Measurements from ENCODE around the gene NOTO.
A peak's percentile ranks its signal among the peaks of the same experiment; 100 is the strongest.

The NOTO gene

DNA sequence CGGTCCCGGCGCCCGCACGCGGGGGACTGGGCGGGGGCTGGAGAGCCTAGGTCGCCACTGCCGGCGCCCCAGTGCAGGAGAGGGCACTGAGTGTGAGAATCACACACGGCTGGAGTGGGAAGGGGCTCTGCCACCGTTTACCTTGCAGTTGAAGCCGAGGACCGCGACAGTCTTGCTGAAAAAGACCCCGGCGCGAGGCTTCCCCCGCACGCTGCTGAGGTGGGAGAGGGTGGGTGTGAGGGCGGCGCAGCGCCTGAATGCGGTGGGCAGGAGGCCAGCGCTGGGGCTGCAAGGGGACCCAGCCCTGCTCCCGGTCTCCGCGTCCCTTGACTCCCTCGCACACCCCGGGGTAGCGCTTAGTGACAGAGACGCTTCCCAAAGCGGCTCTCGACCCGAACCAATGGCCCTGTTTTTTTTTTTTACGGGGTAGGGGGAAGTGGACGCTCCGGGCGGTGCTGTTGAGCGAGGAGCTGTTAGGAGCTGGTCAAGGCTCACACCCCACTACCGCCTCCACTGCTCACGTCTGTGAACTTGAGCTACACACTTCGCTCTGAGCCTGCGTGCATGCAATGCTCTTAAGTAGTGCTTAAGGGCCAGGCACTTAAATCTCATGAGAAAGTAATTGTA lies 794 bp downstream of the NOTO start:
- no peak for DNase-seq

DNA sequence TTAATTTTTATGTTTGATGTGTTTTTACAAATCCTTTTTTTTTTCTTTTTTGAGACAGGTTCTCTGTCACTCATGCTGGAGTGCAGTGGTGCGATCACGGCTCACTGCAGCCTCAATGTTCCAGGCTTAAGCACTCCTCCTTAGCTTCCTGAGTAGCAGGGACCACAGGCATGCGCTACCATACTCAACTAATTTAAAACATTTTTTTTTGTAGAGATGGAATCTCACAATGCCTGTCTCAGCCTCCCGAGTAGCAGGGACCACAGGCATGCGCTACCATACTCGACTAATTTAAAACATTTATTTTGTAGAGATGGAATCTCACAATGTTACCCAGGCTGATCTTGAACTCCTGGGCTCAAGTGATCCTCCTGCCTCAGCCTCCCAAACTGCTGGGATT lies 3.2 kb downstream of the NOTO start:
- DNase-seq: no peak

DNA sequence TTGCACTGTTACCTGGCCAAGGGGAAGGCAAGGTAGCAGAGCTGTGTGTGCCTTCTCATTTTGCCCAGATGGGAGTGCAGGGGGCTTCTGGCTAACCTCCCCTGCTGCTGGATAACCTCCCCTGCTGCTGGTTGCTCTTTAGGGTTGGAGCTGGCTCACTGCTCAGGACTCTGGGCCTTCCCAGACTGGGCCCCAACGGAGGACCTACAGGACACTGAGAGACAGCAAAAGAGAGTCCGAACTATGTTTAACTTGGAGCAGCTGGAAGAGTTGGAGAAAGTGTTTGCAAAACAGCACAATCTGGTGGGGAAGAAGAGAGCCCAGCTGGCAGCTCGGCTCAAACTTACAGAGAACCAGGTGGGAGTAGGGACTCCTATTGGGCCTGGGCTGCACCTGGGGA lies 5.9 kb downstream of the NOTO start:
- DNase-seq: no peak

DNA sequence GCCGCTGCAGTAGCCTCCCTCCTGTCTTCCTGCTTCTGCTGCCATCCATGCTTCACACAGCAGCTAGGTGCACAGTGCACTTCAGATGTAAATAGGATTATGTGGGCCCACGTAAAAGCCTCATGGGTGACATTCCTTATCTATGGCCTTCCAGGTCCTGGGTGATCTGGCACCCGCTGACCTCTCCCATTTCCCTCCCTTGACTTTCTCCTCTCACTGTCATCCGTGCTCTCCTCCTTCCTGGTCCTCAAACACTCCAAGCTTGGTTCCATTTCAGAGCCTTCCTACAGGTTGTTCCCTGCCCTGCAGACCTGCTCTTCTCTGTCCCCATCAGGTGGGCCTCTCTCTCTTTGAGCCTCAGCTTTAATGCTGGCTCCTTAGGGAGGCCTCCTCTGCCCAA lies 7.6 kb downstream of the NOTO start:
- no peak for DNase-seq

DNA sequence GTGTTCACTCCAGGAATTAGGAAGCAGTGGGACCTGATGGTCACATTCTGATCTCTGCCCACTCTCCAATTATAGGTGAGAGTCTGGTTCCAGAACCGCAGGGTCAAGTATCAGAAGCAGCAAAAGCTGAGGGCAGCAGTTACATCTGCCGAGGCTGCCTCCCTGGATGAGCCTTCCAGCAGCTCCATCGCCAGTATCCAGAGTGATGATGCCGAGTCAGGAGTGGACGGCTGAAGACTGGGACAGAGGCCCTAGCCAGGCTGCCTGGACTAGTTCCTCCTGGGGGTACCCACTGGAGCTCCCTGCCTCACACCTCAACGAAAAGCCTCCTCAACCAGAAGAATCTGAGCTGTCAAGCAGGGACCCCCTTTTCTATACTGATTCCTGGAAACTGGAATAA lies 8.3 kb downstream of the NOTO start:
- no peak for DNase-seq

DNA sequence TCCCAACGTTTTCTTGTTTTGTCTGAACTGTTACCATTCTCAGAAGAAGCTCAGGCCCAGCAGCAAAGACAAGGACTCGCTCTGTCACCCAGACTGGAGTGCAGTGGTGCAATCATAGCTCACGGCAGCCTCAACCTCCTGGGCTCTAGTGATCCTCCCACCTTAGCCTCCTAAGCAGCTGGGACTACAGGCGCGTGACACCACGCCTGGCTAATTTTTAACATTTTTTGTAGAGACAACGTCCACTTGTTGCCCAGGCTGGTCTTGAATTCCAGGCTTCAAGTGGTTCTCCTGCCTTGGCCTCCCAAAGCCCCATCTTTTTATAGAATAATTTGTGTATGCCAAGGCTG lies 9.7 kb downstream of the NOTO start:
- no peak for DNase-seq

DNA sequence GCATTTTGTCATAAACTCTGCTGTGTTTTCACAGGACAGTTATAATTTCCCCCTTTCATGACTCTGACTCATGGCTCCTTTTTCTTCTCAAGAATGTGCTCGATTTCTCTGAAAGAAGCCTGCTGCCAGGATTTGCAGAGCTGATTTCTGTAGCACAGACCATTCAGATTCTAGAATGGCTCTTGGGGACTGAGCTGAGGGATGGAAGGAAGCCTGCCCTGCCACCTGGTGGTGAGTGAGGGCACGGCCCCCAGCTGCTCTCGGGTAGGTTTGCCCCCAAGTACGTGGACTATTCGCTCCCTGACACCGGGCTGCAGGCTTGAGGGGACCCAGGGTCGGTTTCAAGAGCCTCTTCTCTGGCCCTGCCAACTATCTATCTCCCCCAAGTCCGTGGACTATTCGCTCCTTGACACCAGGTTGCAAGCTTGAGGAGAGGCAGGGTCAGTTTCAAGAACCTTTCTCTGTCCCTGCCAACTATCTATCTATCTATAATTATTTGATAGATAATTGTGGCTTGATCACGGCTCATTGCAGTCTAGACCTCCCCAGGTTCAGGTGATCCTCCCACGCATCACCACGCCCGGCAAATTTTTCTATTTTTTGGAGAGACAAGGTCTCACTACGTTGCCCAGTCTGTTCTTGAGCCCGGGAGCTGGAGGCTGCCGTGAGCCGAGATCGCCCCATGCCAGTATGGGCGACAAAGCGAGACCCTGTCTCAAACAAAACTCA lies 10.2 kb downstream of the NOTO start:
- peak; percentile 58 for DNase-seq

DNA sequence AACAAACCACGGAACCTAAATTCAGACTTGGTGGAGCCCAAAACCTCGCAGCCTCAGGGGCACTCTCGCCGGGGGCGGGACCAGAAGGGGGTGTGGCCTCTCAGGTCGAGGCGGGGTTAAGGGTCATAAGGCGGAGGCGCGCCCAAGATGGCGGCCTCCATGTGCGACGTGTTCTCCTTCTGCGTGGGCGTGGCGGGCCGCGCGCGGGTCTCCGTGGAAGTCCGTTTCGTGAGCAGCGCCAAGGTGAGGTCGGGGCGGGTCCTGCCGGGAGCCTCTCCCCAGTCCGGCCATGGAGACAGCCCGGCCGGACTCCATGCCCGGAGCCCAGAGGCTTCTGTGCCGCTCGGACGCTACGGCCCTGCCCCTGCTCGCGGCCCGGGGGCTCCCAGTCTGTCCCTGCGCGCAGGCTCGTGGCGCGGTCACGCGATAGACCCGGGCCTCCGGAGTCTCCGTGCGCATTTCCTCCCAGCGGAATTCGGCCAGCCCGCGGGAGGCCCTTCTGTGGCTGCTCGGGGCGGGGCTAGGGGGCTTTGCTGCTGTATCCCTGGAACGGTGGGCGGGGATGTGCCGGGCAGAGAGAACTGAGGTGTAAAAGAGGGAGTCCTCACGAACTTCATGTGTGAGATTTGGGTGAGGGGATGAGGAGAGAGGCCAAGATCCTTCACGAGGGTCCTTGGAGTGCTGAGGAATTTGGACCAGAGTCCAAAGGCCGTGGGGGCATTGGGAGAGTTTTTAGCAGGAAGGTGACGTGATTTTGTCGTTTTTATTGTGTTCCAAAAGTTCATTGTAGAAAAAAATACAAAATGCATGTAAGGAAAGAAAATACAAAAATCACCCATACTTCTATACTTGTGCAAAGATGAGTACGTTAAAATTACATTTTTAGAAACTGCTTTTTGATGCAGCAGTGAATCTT lies 12.0 kb downstream of the NOTO start, which contains the start of gene SMYD5:
Gene SMYD5 (plus strand): TSS at position 126 of the 916 bp plus-strand sequence. CDS start 22 bp downstream, at position 148.
- DNase-seq: peak; percentile 87

DNA sequence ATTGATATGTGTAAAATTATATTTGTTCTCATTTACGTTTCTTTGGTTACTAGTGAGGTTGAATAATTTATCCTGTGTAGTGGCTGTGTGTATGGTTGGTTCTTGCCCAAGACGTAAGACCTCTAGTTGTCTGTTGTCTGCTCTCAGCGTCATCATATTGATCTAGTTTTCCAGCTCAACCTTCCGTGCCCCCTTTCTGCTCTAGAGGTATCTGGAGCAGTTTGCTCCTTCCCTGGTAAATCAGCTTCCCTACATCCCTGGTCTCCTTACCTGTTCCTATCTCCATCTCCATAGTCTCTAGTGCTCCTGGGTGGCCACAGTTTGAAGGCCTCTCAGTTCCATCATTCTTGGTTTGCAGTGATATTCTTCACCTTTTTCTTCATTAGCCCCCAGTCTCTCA lies 12.9 kb downstream of the NOTO start:
- DNase-seq: no peak

DNA sequence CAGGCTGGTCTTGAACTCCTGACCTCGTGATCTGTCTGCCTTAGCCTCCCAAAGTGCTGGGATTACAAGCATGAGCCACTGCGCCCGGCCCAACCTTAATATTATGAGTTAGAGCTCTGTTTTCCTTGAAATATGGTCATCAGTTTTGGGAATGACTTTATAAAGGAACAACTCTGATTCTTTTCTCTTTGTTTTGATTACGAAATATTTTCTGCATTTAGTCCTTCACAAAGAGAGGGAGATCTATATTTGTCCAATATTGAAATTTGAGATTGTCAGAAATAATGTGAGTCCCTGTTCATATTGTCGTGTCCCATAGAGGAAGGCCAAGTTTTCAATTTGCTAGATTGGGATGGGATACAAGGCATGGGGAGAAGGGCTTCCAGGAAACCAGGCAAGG lies 14.8 kb downstream of the NOTO start:
- no peak for DNase-seq

DNA sequence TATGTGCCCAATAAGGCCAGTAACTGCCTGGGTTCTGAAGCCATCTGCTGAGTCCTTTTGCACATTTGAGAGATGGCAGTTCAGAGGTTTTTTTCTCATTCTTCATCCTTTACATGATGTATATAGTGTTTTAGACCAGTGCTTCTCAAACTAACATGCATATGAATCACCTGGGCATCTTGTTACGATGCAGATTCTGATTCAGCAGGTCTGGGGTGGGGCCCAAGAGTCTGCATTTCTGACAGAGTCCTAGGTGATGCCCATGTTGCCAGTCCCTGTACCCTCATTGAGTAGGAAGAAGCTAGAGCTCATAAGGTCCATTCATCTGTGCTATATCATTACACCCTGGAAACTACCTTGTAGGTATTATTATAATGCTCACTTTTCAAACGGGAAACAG lies 15.5 kb downstream of the NOTO start:
- DNase-seq: no peak

DNA sequence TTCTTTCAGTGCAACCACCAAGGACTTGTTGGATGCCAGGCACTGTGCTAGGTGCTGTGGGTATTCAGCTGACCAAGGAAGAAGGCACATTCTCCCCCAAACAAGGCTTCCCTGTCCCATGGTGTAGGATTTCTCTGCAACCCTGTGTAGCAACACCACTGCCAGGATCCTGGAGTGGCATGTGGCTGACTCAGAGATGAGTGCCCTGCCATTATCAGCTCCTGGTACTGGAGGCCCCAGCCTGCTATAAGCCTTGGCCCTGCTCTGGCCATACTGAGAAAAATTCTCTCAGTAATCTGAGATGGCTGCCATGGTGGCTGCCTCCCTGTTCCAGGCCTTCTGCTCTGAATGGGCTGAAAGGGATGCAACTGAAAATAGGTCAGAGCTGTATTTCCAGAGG lies 15.9 kb downstream of the NOTO start:
- no peak for DNase-seq

DNA sequence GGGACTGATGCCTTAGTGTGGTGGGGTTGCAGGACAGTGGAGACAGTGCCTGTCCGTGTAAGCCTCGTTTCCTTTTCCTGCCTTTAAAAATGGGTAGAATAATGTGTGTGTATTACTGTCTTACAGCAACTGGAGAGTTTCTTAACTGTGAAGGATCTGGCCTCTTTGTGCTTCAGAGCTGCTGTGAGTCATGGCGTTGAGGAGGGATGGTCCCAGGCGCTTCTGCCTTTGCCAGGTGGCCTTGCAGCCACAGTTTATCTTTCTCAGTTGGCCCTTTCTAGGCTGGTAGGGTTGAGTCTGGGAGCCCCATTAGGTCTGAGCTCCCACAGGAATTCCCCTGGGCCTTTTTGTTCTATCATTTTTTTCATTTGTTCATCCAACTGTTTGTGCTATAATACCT lies 21.4 kb downstream of the NOTO start:
- DNase-seq: no peak

DNA sequence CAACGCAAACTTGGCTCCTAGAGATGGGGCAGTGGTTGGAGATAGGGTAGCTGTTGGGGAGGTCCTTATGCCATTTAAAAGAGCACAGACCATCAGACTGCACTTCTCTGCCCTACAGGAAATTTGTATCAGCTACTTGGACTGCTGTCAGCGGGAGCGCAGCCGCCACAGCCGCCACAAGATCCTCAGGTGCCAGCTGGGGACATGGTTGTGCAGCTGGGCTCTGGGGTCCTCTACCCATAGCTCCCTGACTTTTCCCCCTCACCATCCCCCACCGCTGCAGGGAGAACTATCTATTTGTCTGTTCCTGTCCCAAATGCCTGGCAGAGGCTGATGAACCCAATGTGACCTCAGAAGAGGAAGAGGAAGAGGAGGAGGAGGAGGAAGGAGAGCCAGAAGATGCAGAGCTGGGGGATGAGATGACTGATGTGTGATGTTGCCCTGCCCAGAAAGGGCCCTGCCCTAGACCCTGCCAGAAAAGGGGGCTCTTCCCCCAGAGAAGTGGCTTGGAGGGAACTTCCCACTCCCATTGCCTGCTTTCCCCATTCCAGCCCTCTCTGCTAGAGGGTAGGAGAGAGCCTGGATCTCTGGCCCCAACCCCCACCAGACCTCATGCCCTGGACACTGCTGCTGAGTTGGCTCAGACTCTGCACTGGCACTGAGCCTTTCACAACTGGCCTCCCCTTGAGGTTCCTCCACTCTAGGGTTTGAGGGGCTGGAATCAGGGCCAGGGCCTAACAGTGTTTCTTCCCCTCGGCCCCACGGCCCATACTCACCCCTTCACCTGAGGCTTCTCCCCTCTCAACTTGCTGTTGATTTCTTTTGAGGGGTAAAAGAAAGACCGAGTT lies 23.4 kb downstream of the NOTO start:
- no peak for DNase-seq

DNA sequence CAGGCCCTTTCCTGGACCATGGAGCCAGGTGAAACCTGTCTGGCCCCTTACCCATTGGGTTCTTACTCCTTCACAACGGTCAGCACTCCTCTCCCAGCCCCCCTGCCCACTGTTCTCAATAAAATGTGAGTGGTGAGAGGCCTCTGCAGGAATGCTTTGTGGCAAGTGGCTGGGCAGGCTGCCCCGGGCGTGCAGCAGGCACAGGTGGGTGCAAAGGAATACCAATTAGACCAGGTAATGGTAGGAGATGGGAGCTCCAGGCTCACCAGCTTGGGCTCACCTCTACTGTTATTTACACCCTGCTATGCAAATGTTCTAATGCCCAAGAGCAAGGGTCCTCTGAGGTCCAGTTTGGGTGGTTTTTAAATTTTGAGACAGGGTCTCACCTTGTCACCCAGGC lies 24.7 kb downstream of the NOTO start:
- no peak for DNase-seq

DNA sequence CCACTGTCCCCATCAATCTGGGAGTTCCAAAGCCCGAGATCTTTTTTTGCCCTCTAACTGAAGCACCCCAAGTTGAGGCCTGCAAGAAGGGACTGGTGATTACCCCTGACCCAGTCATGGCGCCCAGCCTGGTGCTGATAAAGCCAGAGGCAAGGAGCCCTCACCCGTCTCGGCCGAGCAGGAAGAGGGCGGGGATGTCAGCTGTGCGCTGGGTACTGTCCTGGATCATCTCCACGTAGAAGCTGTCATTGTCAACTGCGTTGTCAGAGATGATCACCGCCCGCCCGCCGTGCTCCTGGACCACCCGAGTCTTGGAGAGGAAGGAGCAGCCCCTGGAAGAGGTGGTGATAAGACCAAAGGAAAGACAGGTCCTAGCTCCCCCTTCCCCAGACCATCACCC lies 26.3 kb downstream of the NOTO start:
- DNase-seq: no peak

DNA sequence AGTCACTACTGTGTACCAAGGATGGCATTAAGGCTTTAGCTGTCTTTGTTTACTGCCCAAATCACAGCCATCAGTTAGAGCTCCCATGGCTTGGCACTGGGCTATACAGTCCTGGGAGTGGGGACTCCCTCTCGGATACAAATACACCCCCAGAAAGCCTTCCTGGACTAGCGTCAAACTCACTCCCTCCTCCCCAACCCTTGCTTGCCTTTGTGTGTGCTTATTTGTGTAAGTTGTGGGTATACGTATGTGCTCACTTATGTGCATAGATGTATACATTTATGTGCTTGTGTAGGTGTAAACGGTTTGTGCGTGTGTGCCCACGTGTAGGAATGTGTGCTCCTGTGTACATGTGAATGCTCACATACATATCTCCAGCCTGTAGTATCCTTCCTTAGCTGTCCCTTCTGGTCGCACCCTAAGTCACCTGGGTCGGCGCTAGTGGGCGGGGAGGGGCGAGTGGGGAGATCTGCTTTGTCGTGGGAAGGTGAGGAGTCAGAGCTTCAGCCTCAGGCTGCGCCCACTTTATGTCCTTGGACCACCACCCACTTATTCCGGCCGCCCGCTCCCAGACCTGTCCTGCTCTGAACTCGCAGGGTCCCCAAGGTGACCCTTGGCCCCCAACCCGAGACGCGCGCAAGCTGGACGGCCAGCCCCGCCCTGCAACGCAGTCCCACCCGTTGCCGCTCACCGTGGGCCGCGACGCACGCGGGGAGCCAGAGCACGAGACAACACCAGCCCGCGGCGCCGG lies 30.2 kb downstream of the NOTO start:
- DNase-seq: no peak

DNA sequence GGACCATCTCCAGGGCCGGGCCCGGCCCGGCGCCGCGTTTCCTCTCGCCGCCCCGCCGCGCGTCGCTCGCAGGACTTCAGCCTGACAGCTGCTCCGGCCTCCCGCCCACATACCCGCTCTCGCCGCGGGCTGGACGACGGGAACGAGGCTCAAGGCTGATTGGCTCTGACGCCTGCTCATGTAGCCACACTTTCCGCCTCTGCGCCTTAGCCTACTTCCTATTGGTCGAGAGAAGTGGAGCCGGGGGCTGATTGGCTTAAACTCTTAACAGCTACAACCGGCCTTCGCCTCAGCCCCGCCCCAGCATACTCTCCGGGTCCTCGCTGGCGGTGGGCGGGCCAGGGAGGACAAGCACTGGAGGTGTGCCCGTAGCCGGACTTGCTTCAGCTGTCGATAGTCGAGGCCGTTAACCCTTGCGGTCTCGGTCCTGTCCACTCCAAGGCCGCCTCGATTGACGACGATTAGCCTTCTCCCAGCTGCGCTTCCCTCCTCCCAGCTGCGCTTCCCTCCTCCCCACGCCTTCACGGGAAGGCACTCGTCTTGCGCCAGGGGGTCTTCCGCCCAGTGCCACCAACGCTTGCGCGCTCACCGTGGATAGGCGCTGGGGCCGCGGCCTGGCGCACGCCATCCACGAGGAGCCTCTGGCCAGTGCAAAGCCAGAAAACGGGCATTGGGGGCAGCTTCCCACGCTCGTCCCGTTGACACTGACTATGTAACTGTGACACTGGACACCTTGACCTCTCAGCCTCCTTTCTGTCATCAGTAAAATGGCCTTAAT lies 31.0 kb downstream of the NOTO start, which contains the start of gene PRADC1:
Gene PRADC1 (minus strand): TSS at position 86 of the 778 bp plus-strand sequence. CDS start 79 bp downstream, at position 7.
- peak; percentile 89 for DNase-seq

DNA sequence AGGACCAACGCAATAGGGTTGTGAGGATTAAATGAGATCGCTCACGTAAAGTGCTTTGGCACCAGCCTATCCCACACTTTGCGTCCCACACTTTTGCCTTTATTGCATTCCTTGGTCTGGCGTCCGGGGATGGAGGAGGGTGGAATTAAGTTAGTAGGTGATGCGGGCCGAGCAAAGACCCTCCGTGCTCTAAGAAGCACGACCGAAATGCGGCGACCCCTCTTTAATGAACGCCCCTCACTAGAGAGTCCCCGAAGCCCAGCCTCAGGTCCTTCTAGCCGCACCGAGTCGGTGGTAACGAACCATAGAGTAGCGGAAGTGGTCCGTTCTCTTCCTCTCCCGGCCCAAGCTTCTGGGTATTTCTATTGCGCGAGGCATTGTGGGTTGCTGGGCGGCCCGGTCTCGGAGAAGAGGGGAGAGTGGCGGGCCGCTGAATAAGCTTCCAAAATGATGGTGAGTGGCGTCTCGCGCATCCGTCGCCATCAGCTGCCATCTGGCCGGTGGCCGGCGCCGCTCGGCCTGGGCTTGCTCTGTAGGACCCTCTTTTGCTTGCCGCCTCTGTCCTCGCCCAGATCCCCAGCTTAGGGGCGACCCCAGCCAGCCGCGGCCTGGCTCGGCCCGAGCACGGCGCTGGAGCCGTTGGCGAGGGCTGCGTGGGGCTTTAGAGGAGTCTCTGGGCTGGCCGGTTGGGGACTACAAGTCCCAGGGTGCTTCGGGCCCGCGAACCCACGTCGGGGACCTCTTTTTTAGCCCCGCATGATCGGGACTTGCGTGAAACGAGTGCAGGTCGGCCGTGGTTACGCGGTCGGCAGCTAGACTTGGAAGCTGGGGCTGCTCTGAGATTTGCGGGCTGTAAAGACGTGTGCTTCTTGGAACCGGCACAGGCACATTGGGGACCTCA lies 31.8 kb downstream of the NOTO start, which contains the start of gene CCT7:
Gene CCT7 (plus strand): TSS at position 377 of the 901 bp plus-strand sequence. CDS start 71 bp downstream, at position 448.
- DNase-seq: peak; percentile 77

All from activated CD4-positive, alpha-beta T cell treated with anti-CD3 and anti-CD28 coated beads for 1 hour (primary cell).